HEK293 (cell line): ENCODE results near the gene DHRS11.

Experiments
- BCL11B ChIP-seq: fragments of 450-650 bp; formaldehyde crosslinking; IDR thresholded peaks from 2 replicates; pipeline ENCODE4 v1.5.1; 2016; ENCODE audit warnings: low read depth, missing biosample characterization, missing genetic modification characterization
- GFI1B ChIP-seq: fragments of 450-650 bp; formaldehyde crosslinking; IDR thresholded peaks from 2 replicates; pipeline ENCODE4 v1.5.1; 2016; ENCODE audit warnings: missing biosample characterization, missing genetic modification characterization
- HOXD13 ChIP-seq: sonication (generic); formaldehyde crosslinking; IDR thresholded peaks from 2 replicates; pipeline ENCODE4 v1.8.0; 2022; ENCODE audit warnings: missing genetic modification reagents, borderline replicate concordance
- IKZF3 ChIP-seq: fragments of 450-650 bp; IDR thresholded peaks from 2 replicates; pipeline ENCODE4 v1.5.0; 2018; ENCODE audit warnings: missing biosample characterization, mild to moderate bottlenecking, missing genetic modification characterization, moderate library complexity
- KLF9 ChIP-seq: fragments of 450-650 bp; formaldehyde crosslinking; IDR thresholded peaks from 2 replicates; pipeline ENCODE4 v1.5.1; 2016; ENCODE audit warnings: missing biosample characterization, missing genetic modification characterization, low read depth
- PRDM1 ChIP-seq: fragments of 450-650 bp; formaldehyde crosslinking; IDR thresholded peaks from 2 replicates; pipeline ENCODE4; 2016; ENCODE audit warnings: missing biosample characterization, missing genetic modification characterization
- PRDM4 ChIP-seq: fragments of 450-650 bp; formaldehyde crosslinking; IDR thresholded peaks from 2 replicates; pipeline ENCODE4 v1.5.1; 2017; ENCODE audit warnings: missing biosample characterization, missing genetic modification characterization
- SALL2 ChIP-seq: fragments of 450-650 bp; formaldehyde crosslinking; IDR thresholded peaks from 2 replicates; pipeline ENCODE4 v1.5.0; 2017; ENCODE audit warnings: missing biosample characterization, mild to moderate bottlenecking, missing genetic modification characterization, borderline replicate concordance
- SCRT1 ChIP-seq: fragments of 450-650 bp; formaldehyde crosslinking; IDR thresholded peaks from 2 replicates; pipeline ENCODE4 v1.5.1; 2016; ENCODE audit warnings: missing biosample characterization, missing genetic modification characterization, borderline replicate concordance
- TCF7L2 ChIP-seq: IDR thresholded peaks from 2 replicates; pipeline ENCODE4 v1.6.1; 2011; ENCODE audit warnings: low read depth, mild to moderate bottlenecking, inconsistent platforms, low read length, moderate library complexity, borderline replicate concordance
- ZBTB11 ChIP-seq: fragments of 450-650 bp; formaldehyde crosslinking; conservative IDR thresholded peaks from 2 replicates; pipeline ENCODE4 v1.5.1; 2016; ENCODE audit warnings: low read depth, missing biosample characterization, missing genetic modification characterization
- ZBTB26 ChIP-seq: fragments of 450-650 bp; formaldehyde crosslinking; optimal IDR thresholded peaks from 2 replicates; pipeline ENCODE3; 2016; ENCODE audit warnings: missing biosample characterization, mild to moderate bottlenecking, missing genetic modification characterization
- ZFP41 ChIP-seq: fragments of 450-650 bp; formaldehyde crosslinking; IDR thresholded peaks from 2 replicates; pipeline ENCODE4 v1.5.1; 2016; ENCODE audit warnings: missing biosample characterization, missing genetic modification characterization, borderline replicate concordance
- ZNF132 ChIP-seq: fragments of 450-650 bp; formaldehyde crosslinking; IDR thresholded peaks from 2 replicates; pipeline ENCODE4 v1.5.1; 2017; ENCODE audit warnings: missing biosample characterization, missing genetic modification characterization, borderline replicate concordance
- ZNF2 ChIP-seq: fragments of 450-650 bp; formaldehyde crosslinking; IDR thresholded peaks from 2 replicates; pipeline ENCODE4 v1.5.1; 2016; ENCODE audit warnings: missing biosample characterization, missing genetic modification characterization
- ZNF214 ChIP-seq: fragments of 450-650 bp; formaldehyde crosslinking; IDR thresholded peaks from 2 replicates; pipeline ENCODE4 v1.5.1; 2017; ENCODE audit warnings: missing biosample characterization, mild to moderate bottlenecking, missing genetic modification characterization, borderline replicate concordance
- ZNF292 ChIP-seq: fragments of 450-650 bp; formaldehyde crosslinking; IDR thresholded peaks from 2 replicates; pipeline ENCODE4 v1.5.1; 2016; ENCODE audit warnings: low read depth, missing biosample characterization, missing genetic modification characterization, borderline replicate concordance
- ZNF341 ChIP-seq: fragments of 450-650 bp; formaldehyde crosslinking; IDR thresholded peaks from 2 replicates; pipeline ENCODE4; 2016; ENCODE audit warnings: low read depth, missing biosample characterization, missing genetic modification characterization
- ZNF391 ChIP-seq: fragments of 450-650 bp; formaldehyde crosslinking; IDR thresholded peaks from 2 replicates; pipeline ENCODE4 v1.5.1; 2016; ENCODE audit warnings: low read depth, missing biosample characterization, missing genetic modification characterization, borderline replicate concordance
- ZNF416 ChIP-seq: fragments of 450-650 bp; formaldehyde crosslinking; IDR thresholded peaks from 2 replicates; pipeline ENCODE4 v1.5.1; 2016; ENCODE audit warnings: missing biosample characterization, missing genetic modification characterization
- ZNF514 ChIP-seq: fragments of 450-650 bp; formaldehyde crosslinking; IDR thresholded peaks from 2 replicates; pipeline ENCODE4 v1.5.1; 2016; ENCODE audit warnings: missing biosample characterization, missing genetic modification characterization
- ZNF555 ChIP-seq: fragments of 450-650 bp; formaldehyde crosslinking; conservative IDR thresholded peaks from 2 replicates; pipeline ENCODE4 v1.5.1; 2017; ENCODE audit warnings: missing biosample characterization, mild to moderate bottlenecking, missing genetic modification characterization, inconsistent platforms
- ZNF560 ChIP-seq: fragments of 450-650 bp; formaldehyde crosslinking; IDR thresholded peaks from 2 replicates; pipeline ENCODE4 v1.5.1; 2017; ENCODE audit warnings: missing biosample characterization, missing genetic modification characterization, borderline replicate concordance
- ZNF600 ChIP-seq: fragments of 450-650 bp; formaldehyde crosslinking; IDR thresholded peaks from 2 replicates; pipeline ENCODE4 v1.5.1; 2016; ENCODE audit warnings: missing biosample characterization, missing genetic modification characterization
- ZNF623 ChIP-seq: fragments of 450-650 bp; formaldehyde crosslinking; IDR thresholded peaks from 2 replicates; pipeline ENCODE4 v1.5.1; 2016; ENCODE audit warnings: missing biosample characterization, missing genetic modification characterization
- ZNF658 ChIP-seq: fragments of 450-650 bp; formaldehyde crosslinking; IDR thresholded peaks from 2 replicates; pipeline ENCODE4; 2016; ENCODE audit warnings: missing biosample characterization, missing genetic modification characterization
- ZNF707 ChIP-seq: fragments of 450-650 bp; formaldehyde crosslinking; IDR thresholded peaks from 2 replicates; pipeline ENCODE4 v1.5.1; 2016; ENCODE audit warnings: missing biosample characterization, missing genetic modification characterization
- ZNF785 ChIP-seq: fragments of 450-650 bp; formaldehyde crosslinking; IDR thresholded peaks from 2 replicates; pipeline ENCODE4 v1.5.1; 2016; ENCODE audit warnings: missing biosample characterization, missing genetic modification characterization
- ZNF792 ChIP-seq: fragments of 450-650 bp; formaldehyde crosslinking; IDR thresholded peaks from 2 replicates; pipeline ENCODE4 v1.5.1; 2016; ENCODE audit warnings: missing biosample characterization, missing genetic modification characterization
- ZNF837 ChIP-seq: fragments of 450-650 bp; formaldehyde crosslinking; IDR thresholded peaks from 2 replicates; pipeline ENCODE4 v1.5.1; 2016; ENCODE audit warnings: missing biosample characterization, missing genetic modification characterization
- ZSCAN30 ChIP-seq: fragments of 450-650 bp; IDR thresholded peaks from 2 replicates; pipeline ENCODE4 v1.5.1; 2018; ENCODE audit warnings: missing biosample characterization, mild to moderate bottlenecking, missing genetic modification characterization, moderate library complexity
- TF ChIP-seq, protein P1 (sequence below): fragments of 450-650 bp; formaldehyde crosslinking; IDR thresholded peaks from 2 replicates; pipeline ENCODE4 v1.5.1; 2016; ENCODE audit warnings: missing biosample characterization, missing genetic modification characterization

Gene DHRS11

DNA sequence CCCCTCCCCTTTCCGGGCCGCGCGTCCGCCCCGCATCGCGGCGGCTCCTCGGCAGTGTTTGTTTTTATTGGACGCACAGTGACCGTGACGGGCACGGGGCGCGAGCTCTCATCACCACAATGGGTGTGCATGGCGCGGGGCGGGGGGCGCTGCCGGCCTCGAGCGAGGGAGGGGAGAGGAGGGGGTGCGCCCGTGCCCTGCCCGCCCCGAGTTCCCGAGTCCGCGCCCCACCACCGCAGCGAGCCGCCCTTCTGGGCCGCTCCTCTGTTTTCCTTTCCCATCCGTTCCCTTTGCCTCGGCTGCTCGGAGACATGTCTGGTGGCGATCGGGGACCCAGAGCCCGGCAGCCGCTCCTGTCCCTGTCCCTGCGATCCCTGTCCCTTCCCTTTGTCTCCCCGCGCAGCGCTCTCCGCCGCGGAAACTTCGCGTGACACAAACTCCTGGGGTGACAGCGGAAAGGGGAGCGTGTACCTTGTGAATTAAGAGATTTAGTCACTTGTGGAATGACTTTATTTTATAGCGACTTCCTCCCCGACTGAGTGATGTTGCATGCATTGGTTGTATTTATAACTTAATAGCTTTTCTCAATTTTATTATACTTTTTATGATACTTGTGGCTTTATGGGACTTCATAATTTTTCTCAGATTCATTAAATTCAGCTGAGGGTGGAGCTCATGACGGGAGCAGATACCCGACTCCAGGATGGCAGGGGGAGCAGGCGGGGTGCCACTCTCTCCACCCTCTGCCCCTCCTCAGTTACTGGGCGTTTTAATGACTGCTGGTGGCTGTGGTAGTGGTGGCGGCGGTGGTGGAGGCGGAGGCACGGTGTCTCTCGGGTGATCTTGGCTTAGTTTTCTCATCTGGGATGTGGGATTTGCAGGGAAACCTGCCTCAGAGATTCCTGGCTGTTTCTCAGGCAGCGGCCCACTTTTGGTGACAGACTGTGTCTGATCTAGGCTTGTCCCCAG is 50.5 kb downstream of the DHRS11 start (continued):
- TF ChIP-seq PRDM4 (tag by site-specific recombination), result no peak
- no peak for TF ChIP-seq ZNF514
- TF ChIP-seq ZNF560, result no peak
- TF ChIP-seq ZNF341 (tag by site-specific recombination), result peak; percentile 63; the same call in 1 of the 2 replicates
- no peak for TF ChIP-seq ZNF391 (tag by site-specific recombination)
- TF ChIP-seq ZNF132 (tag by site-specific recombination), result no peak
- peak; percentile 38 for TF ChIP-seq ZBTB11 (tag by site-specific recombination)
- TF ChIP-seq ZNF214 (tag by site-specific recombination), result no peak
- no peak for TF ChIP-seq ZNF555 (tag by site-specific recombination)
- TF ChIP-seq ZNF785, result no peak
- TF ChIP-seq ZNF623 (tag by site-specific recombination), result no peak
- TF ChIP-seq TCF7L2, result no peak
- TF ChIP-seq BCL11B, result no peak
- TF ChIP-seq PRDM1 (tag by site-specific recombination), result no peak
- TF ChIP-seq IKZF3 (tag by site-specific recombination), result peak; percentile 50
- TF ChIP-seq ZSCAN30 (tag by site-specific recombination), result no peak
- peak; percentile 39; the same call in 1 of the 2 replicates for TF ChIP-seq SCRT1 (tag by site-specific recombination)
- TF ChIP-seq ZBTB26 (tag by site-specific recombination), result peak; percentile 86
- no peak for TF ChIP-seq ZNF707
- no peak for TF ChIP-seq ZNF658
- TF ChIP-seq ZNF416 (tag by site-specific recombination), result no peak
- no peak for TF ChIP-seq ZNF837 (tag by site-specific recombination)
- no peak for TF ChIP-seq ZNF600 (tag by site-specific recombination)
- TF ChIP-seq KLF9 (tag by site-specific recombination), result no peak
- TF ChIP-seq, protein P1, sequence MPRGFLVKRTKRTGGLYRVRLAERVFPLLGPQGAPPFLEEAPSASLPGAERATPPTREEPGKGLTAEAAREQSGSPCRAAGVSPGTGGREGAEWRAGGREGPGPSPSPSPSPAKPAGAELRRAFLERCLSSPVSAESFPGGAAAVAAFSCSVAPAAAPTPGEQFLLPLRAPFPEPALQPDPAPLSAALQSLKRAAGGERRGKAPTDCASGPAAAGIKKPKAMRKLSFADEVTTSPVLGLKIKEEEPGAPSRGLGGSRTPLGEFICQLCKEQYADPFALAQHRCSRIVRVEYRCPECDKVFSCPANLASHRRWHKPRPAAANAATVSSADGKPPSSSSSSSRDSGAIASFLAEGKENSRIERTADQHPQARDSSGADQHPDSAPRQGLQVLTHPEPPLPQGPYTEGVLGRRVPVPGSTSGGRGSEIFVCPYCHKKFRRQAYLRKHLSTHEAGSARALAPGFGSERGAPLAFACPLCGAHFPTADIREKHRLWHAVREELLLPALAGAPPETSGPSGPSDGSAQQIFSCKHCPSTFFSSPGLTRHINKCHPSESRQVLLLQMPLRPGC, result no peak
- no peak for TF ChIP-seq SALL2 (tag by site-specific recombination)
- no peak for TF ChIP-seq ZNF792 (tag by site-specific recombination)
- TF ChIP-seq GFI1B (tag by site-specific recombination), result no peak
- TF ChIP-seq ZFP41, result no peak
- no peak for TF ChIP-seq ZNF292 (tag by site-specific recombination)
- TF ChIP-seq HOXD13, result no peak
- TF ChIP-seq ZNF2 (tag by site-specific recombination), result no peak
